ENCODE measurements around the gene CNTN1.

CNTN1 gene

DNA sequence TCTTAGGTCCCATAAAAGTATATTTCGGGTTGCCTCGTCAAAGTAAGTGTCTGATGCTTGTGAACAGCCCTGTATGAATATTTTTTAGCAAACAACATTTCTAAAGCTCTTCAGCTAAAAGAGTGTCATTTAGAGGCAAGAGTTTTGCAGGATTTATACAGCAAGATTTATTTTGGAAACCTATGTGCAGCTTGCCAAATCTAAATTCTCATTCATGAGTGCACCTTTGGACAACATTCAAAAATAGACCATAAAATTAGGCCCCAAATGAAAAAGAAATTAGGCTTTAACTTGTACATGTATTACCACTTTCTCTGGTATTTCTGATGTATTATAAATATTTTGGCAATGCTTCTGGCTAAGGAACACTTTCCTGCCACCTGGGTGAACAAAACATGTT is 271.5 kb downstream of the CNTN1 start:
- DNase-seq (ENCODE audit: low spot score) = no peak

- no peak for DNase-seq (ENCODE audit: low spot score)
Observed at GRCh38 chr12:40969796-40970195, 277.6 kb downstream of the CNTN1 start.

- peak; percentile 33 for DNase-seq (ENCODE audit: low spot score)
Observed at GRCh38 chr12:40970320-40970907, 278.2 kb downstream of the CNTN1 start.

DNA sequence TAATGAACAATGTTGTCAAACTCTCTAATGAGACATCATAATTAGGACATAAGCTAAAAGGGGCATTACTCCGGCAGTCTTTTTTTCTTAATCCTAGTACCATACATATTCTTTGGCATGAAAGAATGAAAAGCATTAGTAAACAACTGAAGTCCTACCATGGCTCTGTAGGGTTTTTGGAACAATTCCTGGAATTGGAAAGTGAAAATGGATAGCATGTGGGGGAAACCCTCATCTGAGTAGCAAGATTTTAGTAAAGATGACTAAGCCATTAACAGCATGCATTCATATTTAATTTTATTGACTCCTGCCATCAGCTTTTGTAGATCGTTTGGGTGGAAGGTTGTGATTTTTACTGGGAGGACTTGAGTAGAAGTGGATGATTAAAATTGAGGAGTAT is 279.7 kb downstream of the CNTN1 start:
- DNase-seq (ENCODE audit: low spot score) = no peak

DNA sequence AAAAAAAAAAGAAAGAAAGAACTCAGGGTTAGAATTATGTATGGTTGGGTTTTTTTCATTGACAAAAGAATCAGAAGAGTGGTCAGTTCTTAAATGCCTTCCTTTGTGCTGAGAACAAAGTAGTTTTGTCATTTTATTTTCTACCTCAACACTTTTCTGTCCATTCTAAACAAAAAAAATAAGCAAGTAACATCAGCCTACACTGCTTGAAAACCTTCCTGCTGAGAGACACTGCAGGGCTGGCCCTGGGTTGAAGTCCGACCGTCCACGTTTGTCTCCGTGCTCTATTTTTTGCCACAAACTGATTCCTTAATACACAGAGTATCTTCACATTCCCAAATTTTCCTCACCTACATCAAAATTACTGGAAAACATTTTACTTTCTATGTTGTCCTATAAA is 284.3 kb downstream of the CNTN1 start:
- no peak for DNase-seq (ENCODE audit: low spot score)

- peak; percentile 75 for DNase-seq (ENCODE audit: low spot score)
Observed at GRCh38 chr12:40980427-40980961, 288.3 kb downstream of the CNTN1 start.

DNA sequence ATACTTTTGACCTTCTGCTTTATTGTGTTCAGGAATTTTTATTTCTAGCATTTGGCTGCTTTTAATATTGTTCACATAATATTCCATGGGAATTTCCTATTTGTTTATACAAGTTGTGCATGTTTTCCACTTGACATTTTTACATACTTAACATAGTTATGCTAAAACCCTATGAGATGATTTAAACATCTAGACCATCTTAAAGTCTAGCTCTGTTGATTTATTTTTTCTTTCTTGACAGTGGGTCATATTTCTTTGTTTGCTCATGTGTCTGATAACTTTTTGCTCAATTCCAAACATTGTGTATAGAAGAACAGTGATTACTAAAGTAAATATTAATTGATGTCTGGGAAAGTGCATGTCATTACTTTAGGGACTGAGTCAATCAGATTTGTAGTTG is 293.8 kb downstream of the CNTN1 start:
- no peak for DNase-seq (ENCODE audit: low spot score)

DNA sequence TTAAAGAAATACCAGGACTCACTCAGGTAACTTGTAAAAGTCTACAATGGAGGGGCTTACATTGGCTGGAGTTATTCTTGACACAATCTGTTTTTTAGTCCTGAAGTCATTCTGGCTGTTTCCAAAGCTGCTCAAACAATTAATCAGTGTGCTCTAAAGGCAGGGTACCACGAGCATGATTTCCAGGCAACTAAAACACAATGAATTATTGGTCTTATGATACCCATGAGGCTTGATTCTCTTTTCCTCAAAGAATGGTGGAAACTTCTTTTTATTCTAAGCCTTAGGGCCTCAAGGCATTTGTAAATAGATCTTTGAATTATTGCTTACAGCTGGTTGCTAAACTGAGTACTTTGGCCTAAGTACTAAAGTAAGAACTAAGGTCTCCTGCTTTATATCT is 296.1 kb downstream of the CNTN1 start:
- DNase-seq (ENCODE audit: low spot score) = no peak

DNA sequence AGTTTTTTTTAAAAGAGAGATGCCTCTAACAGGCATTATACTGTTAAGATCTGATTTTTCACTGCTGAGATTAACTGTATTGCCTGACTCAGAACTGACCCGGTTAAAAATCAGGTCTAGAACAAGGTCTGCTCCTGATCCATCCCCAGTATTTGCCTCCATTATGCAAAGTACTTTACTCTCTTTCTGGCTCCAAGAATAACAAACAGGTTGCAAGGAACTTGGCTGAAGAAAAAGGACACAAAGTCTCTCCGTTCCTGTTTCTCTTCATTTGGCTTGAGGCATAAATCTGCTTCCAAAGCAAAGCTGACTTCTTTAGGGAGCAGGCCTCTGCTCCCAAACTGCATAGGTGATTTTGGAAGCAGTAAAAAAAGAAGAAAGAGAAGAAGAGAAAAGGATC is 296.6 kb downstream of the CNTN1 start:
- no peak for DNase-seq (ENCODE audit: low spot score)

GRCh38 chr12:40989785-40990184 is 297.5 kb downstream of the CNTN1 start:
- DNase-seq (ENCODE audit: low spot score) = no peak

- no peak for DNase-seq (ENCODE audit: low spot score)
Observed at GRCh38 chr12:40992158-40992557, 299.9 kb downstream of the CNTN1 start.

- peak; percentile 20 for DNase-seq (ENCODE audit: low spot score)
Observed at GRCh38 chr12:40992674-40993073, 300.4 kb downstream of the CNTN1 start.

- DNase-seq (ENCODE audit: low spot score) = no peak
Observed at GRCh38 chr12:40993158-40993557, 300.9 kb downstream of the CNTN1 start.

- no peak for DNase-seq (ENCODE audit: low spot score)
Observed at GRCh38 chr12:40996091-40996490, 303.9 kb downstream of the CNTN1 start.

DNA sequence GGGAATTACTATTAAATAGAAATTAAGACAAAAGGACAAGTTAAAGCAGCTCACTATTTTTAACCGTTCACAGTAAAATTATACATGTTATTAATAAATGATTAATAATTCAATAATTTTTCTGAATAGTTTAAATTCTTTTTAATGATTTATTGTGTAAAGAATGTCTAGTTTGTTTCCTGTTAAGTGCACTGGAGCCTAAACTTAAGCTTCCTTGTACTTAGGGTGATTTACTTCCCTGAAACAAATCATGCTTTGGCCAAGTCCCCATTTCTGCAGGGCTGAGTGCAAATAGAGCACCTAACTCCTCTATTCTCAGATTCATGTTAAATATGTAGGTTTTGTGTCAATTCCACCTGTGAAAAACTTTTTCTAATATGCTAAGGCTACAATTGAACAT is 307.0 kb downstream of the CNTN1 start:
- peak; percentile 81 for DNase-seq (ENCODE audit: low spot score)

- DNase-seq (ENCODE audit: low spot score) = no peak
Observed at GRCh38 chr12:41008472-41008871, 316.2 kb downstream of the CNTN1 start.

GRCh38 chr12:41011939-41012338 is 319.7 kb downstream of the CNTN1 start:
- no peak for DNase-seq (ENCODE audit: low spot score)

DNA sequence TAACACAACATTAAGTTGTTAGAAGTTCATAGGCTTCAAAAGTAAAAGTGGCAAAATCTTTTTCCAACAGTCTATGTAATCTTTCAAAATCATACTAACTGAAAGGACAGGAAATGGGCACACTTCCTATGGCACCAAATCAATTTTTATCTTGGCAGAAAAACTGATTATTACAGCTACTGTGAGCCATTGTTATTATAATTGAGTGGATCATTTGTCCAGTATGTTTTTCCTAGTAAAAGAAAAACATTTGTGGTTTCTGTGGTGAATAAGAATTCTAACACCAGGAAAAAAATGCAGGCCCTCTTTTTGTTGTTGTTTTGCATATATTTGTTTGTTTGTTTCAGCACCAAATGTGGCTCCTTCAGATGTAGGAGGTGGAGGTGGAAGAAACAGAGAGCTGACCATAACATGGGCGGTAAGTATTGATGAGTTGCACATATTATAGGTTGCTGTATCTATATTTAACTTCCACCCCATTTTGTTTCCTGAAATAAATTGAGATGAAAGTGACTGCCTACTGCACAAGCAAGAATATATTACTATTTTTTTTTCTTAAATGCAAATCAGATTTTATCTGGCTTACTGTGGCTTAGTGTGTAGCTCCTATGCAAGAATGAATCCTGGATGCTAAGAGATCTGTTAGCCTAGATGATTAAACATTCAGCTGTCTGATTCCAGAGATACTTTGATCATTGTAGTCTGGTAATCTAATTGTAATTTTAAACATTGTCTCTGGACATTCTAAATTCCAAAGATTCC is 321.8 kb downstream of the CNTN1 start:
- DNase-seq (ENCODE audit: low spot score) = peak; percentile 39

DNA sequence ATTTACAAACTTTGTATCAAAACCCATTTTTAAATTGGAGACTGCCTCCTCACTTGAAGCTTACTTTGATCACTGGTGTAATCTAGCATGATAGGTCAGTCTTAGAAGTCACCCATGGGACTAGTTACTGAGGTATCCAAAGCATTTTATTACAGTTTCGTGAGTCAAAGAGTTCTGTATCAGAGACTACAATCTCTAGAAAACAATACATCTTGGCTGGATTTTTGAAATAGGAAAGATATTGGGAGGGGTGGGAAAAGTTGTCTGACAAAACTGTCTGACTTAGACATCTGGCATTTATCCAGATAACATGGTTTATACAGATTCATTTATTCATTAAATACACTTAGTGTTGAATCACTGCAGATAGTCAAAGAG is 322.4 kb downstream of the CNTN1 start:
- DNase-seq (ENCODE audit: low spot score) = peak; percentile 70

DNA sequence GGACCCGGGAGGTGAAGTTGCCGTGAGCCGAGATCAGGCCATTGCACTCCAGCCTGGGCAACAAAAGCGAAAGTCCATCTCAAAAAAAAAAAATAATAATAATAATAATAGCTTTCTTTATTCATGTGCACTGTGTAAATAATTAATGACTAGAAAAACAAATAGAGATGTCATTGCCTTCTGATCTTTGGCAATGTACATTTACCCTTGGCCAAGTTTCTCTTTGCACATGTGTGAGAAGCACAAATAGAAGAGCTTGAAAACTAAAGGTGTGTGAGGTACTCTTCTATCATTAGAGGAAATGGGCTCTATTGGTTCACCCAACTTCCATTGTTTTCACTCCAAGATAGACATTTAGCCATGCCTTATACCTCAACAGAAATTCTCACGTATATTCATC is 325.8 kb downstream of the CNTN1 start:
- no peak for DNase-seq (ENCODE audit: low spot score)

GRCh38 chr12:41019461-41019860 is 327.2 kb downstream of the CNTN1 start:
- DNase-seq (ENCODE audit: low spot score) = no peak

- DNase-seq (ENCODE audit: low spot score) = no peak
Observed at GRCh38 chr12:41023836-41024235, 331.6 kb downstream of the CNTN1 start.

DNA sequence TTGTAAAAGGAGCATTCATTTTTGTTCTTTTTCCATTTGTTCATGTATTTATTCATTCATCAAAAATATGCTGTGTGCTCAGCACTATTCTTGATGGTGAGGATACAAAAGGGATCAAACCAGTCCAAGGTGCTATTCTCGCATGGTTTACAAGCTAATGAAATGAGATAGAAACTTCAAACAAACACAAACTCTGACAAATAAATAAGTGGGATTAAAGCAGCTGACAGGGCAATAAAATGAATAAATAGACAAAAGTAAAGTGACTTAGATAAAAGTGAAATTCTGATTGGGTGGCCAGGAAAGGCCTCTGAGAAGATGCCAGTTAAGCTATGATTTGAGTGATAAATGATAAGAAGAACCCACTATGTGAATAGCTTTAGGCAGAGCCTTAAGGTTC is 333.9 kb downstream of the CNTN1 start:
- no peak for DNase-seq (ENCODE audit: low spot score)

DNA sequence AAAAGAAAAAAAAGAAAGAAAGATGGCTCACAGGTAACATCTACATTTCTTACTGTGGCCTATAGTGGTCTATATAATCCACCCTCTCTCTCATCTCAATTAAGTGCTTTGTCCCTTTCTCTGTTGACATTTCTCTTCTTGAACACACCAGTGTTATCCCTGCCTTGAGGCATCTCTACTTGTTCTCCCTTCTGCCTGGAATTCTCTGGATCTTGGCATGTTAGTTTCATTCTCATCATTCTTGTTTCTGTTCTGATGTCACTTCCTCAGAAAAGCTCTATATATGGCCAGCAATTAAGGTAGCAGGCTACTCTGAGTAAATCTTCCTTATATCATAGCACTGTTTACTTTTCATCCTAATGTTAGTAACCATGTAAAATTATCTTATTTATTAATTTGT is 340.1 kb downstream of the CNTN1 start:
- no peak for DNase-seq (ENCODE audit: low spot score)

Data from kidney tubule cell (primary cell).